Fibroblast of the aortic adventitia (primary cell): Measurements from ENCODE around the gene SORBS1. TPM values are rescaled to one million over a fixed set of nuclear protein-coding genes. Genes with fewer than 3 reads are reported as not detected.

Experiments used
- DNase-seq: peaks from one replicate; pipeline ENCODE4 v3.0.0-alpha.2; 2010; ENCODE audit warnings: low read depth
- H3K4me3 ChIP-seq: 2 replicates; pipeline ENCODE4 v1.5.1; 2011; ENCODE audit warnings: low read depth, mild to moderate bottlenecking, control low read depth, low read length, moderate library complexity
- CTCF ChIP-seq: IDR thresholded peaks from 2 replicates; pipeline ENCODE4 v1.5.1; 2011; ENCODE audit warnings: mild to moderate bottlenecking, low read length, control low read depth, inconsistent platforms; ENCODE audit not compliant: insufficient read depth
- total RNA-seq: library from RNA; depleted of rRNA; stranded (reverse); fragments of >200 nt; gene quantifications from 2 replicates; pipeline ENCODE4 v1.2.3, GENCODE V29; 2012; ENCODE audit warnings: low replicate concordance

SORBS1 gene
- total RNA-seq, 1 donor, result 0.36 TPM

- DNase-seq, result no peak
- H3K4me3 ChIP-seq, result no peak overlapping the region
- TF ChIP-seq CTCF, result no peak
Measured at GRCh38 chr10:95263864-95264226, 297.3 kb downstream of the SORBS1 start.

GRCh38 chr10:95262763-95263518 lies 298.2 kb downstream of the SORBS1 start:
- DNase-seq, result no peak
- no peak for TF ChIP-seq CTCF
- H3K4me3 ChIP-seq, result no peak overlapping the region

GRCh38 chr10:95261926-95262325 lies 299.2 kb downstream of the SORBS1 start:
- TF ChIP-seq CTCF, result no peak
- no peak overlapping the region for H3K4me3 ChIP-seq
- no peak for DNase-seq

Other genes with a start within 250 kb of the SORBS1 start
- gene ALDH18A1, start 95.3 kb upstream of the SORBS1 start, total RNA-seq, result 68.4 and 76.9 TPM in 2 replicates
- 20.4 and 38.3 TPM in 2 replicates for gene TCTN3, start 132.6 kb upstream of the SORBS1 start, total RNA-seq
- gene ENTPD1, start 194.8 kb upstream of the SORBS1 start, total RNA-seq, result 0.09 and 0.16 TPM in 2 replicates